LNCAP (cell line): ENCODE results near the gene UBE2J2.

Experiments used
- CTCF ChIP-seq: fragments of 450-650 bp; IDR thresholded peaks from 2 replicates; pipeline ENCODE4 v1.5.1; 2017; ENCODE audit warnings: mild to moderate bottlenecking

Gene UBE2J2

GRCh38 chr1:1291548-1292441 lies 18.1 kb upstream of the UBE2J2 start:
- TF ChIP-seq CTCF, result peak; percentile 70

- no peak for TF ChIP-seq CTCF
Observed at GRCh38 chr1:1291023-1291528, 17.4 kb upstream of the UBE2J2 start.

DNA sequence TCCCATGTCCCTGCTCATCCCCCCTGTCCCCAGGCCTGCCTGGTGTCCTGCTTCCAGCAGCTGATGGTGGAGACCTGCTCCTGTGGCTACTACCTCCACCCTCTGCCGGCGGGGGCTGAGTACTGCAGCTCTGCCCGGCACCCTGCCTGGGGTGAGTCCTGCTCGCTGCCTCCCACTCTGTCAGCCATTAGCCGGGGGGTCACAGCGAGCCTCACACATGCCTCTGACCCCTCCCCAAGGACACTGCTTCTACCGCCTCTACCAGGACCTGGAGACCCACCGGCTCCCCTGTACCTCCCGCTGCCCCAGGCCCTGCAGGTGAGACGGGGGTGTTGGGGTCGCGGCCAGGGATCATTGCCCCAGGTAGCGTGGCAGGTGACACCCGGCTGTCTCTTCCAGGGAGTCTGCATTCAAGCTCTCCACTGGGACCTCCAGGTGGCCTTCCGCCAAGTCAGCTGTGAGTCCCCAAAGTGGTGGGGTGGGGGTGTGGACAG lies 16.6 kb upstream of the UBE2J2 start:
- peak; percentile 76 for TF ChIP-seq CTCF

- TF ChIP-seq CTCF, result no peak
Observed at GRCh38 chr1:1287288-1288110, 13.8 kb upstream of the UBE2J2 start.

DNA sequence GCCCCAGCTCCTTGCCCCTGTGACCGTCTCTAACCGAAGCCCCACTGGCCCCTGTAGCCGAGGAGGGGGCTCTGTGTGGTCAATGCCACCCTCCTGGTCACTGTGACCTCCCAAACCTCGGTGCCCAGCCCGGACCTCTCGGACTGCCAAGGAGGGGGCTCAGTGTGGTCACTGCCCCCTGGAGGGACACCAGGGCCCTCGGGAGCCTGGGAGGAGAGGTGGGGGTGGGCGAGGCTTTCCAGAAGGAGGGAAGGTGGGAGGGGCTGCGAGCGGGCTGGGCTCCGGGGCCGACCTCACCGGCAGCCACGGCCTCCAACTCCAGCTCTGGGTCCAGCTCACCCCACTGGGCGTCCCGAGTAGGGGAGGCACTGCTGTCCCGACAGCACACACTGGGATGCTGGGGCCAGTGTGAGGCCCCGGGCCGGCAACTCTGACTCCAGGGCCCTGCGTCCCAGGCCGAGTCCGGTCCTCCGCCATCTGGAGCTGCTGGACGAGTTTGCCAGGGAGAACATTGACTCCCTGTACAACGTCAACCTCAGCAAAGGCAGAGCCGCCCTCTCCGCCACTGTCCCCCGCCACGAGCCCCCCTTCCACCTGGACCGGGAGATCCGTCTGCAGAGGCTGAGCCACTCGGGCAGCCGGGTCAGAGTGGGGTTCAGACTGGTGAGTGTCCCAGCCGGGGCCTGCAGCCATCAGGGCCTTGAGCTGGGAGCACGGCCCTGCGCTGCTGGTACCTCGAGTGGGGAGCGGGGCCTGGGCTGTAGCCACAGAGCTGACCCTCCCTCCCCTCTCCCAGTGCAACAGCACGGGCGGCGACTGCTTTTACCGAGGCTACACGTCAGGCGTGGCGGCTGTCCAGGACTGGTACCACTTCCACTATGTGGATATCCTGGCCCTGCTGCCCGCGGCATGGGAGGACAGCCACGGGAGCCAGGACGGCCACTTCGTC lies 12.9 kb upstream of the UBE2J2 start:
- no peak for TF ChIP-seq CTCF

- no peak for TF ChIP-seq CTCF
Observed at GRCh38 chr1:1285611-1286311, 12.1 kb upstream of the UBE2J2 start.
